Kidney (tissue), 14 donors: ENCODE data around the gene DGLUCY. TPM values are rescaled to one million over a fixed set of nuclear protein-coding genes. Genes with fewer than 3 reads are reported as not detected.
"Not testable (repeated sequence)": the region's sequence is repeated elsewhere in the genome, so short reads cannot be mapped to it uniquely, and the experiment has no call there.

ENCODE experiments used
- DNase-seq, 5 donors: peaks; one replicate each; pipeline ENCODE4 v3.0.0-alpha.2; 2013 to 2020
- FAIRE-seq: peaks from 2 replicates; lab custom pipeline; 2012; peaks lifted over from hg19 to GRCh38; lab: Jason Lieb, UNC
- H3K27ac ChIP-seq, 2 donors: one replicate each; pipeline ENCODE4 v1.7.0; 2013; ENCODE audit warnings: low read depth in 2 of 2, low read length in 2 of 2, inconsistent platforms in 1 of 2
- H3K27me3 ChIP-seq: one replicate; pipeline ENCODE4 v1.7.1; 2013; ENCODE audit warnings: low read length, inconsistent platforms; ENCODE audit not compliant: control insufficient read depth, insufficient read depth
- H3K36me3 ChIP-seq, 3 donors: one replicate each; pipeline versions ENCODE4 v1.7.0 to v1.7.1; 2013; ENCODE audit warnings: low read length in 3 of 3, control low read depth in 1 of 3, inconsistent platforms in 1 of 3; ENCODE audit not compliant: insufficient read depth in 3 of 3, control insufficient read depth in 2 of 3
- H3K4me1 ChIP-seq, 3 donors: one replicate each; pipeline versions ENCODE4 v1.7.0 to v1.7.1; 2013; ENCODE audit warnings: low read length in 3 of 3, inconsistent platforms in 1 of 3, low read depth in 1 of 3; ENCODE audit not compliant: control insufficient read depth in 2 of 3, insufficient read depth in 2 of 3
- H3K4me3 ChIP-seq, 3 donors: one replicate each; pipeline versions ENCODE4 v1.7.0 to v1.8.1; 2013; ENCODE audit warnings: low read length in 3 of 3, control low read depth in 1 of 3, inconsistent platforms in 1 of 3
- H3K9ac ChIP-seq, 3 donors: one replicate each; pipeline versions ENCODE4 v1.7.0 to v1.7.1; 2013; ENCODE audit warnings: low read length in 3 of 3, control low read depth in 1 of 3, inconsistent platforms in 1 of 3
- H3K9me3 ChIP-seq, 3 donors: one replicate each; pipeline versions ENCODE4 v1.7.0 to v1.7.1; 2013; ENCODE audit warnings: low read length in 3 of 3, control low read depth in 1 of 3, inconsistent platforms in 1 of 3; ENCODE audit not compliant: control insufficient read depth in 2 of 3, insufficient read depth in 1 of 3
- CTCF ChIP-seq: IDR thresholded peaks from 3 replicates; pipeline ENCODE4 v1.5.1; 2012; ENCODE audit warnings: mild to moderate bottlenecking, moderate library complexity, borderline replicate concordance; ENCODE audit not compliant: insufficient read depth; ENCODE audit errors: extremely low read depth
- intact Hi-C: fragments of 100-400 bp; cut with DNase I; formaldehyde crosslinking; loops from one replicate; pipeline ENCODE4 v1.11.1; 2022
- polyA plus RNA-seq: library from polyadenylated mRNA; stranded (reverse); fragments of 350-450 nt; fragmentation: Illumina TruSeq; extraction: RNeasy Lipid Tissue Mini Kit (QIAGEN cat#74804); gene quantifications from one replicate; pipeline ENCODE4 v1.2.3, GENCODE V29; 2014; ENCODE audit warnings: low read depth, low replicate concordance; ENCODE audit not compliant: insufficient read depth
- total RNA-seq: library from RNA; stranded (reverse); fragmentation: NEBNext Ultra II Directional; extraction: Animal tissue kit (Norgen Biotek cat#: 25700); gene quantifications from one replicate; pipeline ENCODE4 v1.2.1, GENCODE V29; 2021
- donor health status: control.
- donor health status: control.
- donor health status: control.
- donor health status: control.
- donor health status: control.
- donor health status: DM: yes; HTN: yes; CAD: no.
- donor health status: Normal renal cell carcinoma (clear cell type).

Gene DGLUCY
- total and polyA plus RNA-seq, 2 donors from 2014 or later = 79.7 to 83.4 TPM

- intact Hi-C loops = no loop called here
- H3K4me1 ChIP-seq = peaks cover 0 to 5% (median 2%) of the 10 kb centered on the region in 3 donors
- H3K36me3 ChIP-seq = no peaks in the 10 kb centered on the region
- H3K9ac ChIP-seq = no peak overlapping the region
- H3K27ac ChIP-seq = no peak overlapping the region
- TF ChIP-seq CTCF = no peak
- H3K9me3 ChIP-seq = no peaks in the 10 kb centered on the region
- peak overlapping the region in 2 of 3 donors; percentile 26 to 51 for H3K4me3 ChIP-seq
- no peaks in the 10 kb centered on the region for H3K27me3 ChIP-seq
- FAIRE-seq (no peak), DNase-seq (peak in 1 of 5 donors; percentile 23)
Observed at GRCh38 chr14:91264151-91265150, 150.6 kb downstream of the DGLUCY start.

GRCh38 chr14:91265404-91265803 is 151.5 kb downstream of the DGLUCY start:
- Histone ChIP-seq H3K4me1 (peaks cover 0 to 10% (median 9%) of the 10 kb centered on the region in 3 donors), H3K4me3 (no peak overlapping the region), H3K9ac (no peak overlapping the region), H3K9me3 (no peaks in the 10 kb centered on the region), H3K36me3 (no peaks in the 10 kb centered on the region), H3K27ac (no peak overlapping the region), H3K27me3 (no peaks in the 10 kb centered on the region)
- no peak for TF ChIP-seq CTCF
- intact Hi-C loops = no loop called here
- DNase-seq (no peak), FAIRE-seq (no peak)

- H3K9ac ChIP-seq, H3K27me3 ChIP-seq, H3K4me3 ChIP-seq, FAIRE-seq, H3K27ac ChIP-seq, H3K9me3 ChIP-seq, H3K36me3 ChIP-seq, DNase-seq, intact Hi-C loops: not testable (repeated sequence)
- peaks cover 0 to 10% (median 9%) of the 10 kb centered on the region in 3 donors for H3K4me1 ChIP-seq
Observed at GRCh38 chr14:91266276-91266675, 152.4 kb downstream of the DGLUCY start.

GRCh38 chr14:91267965-91268437 is 154.1 kb downstream of the DGLUCY start:
- no peaks in the 10 kb centered on the region for H3K36me3 ChIP-seq
- H3K4me3 ChIP-seq = no peak overlapping the region
- no peak overlapping the region for H3K9ac ChIP-seq
- TF ChIP-seq CTCF = no peak
- FAIRE-seq (no peak), DNase-seq (no peak)
- no peak overlapping the region for H3K27ac ChIP-seq
- peaks cover 0 to 10% (median 9%) of the 10 kb centered on the region in 3 donors for H3K4me1 ChIP-seq
- H3K9me3 ChIP-seq = no peaks in the 10 kb centered on the region
- H3K27me3 ChIP-seq = no peaks in the 10 kb centered on the region
- intact Hi-C loops = no loop called here
